Measurements from ENCODE around the gene LYRM1. TPM values are rescaled to one million over a fixed set of nuclear protein-coding genes. Genes with fewer than 3 reads are reported as not detected.
A peak's percentile ranks its signal among the peaks of the same experiment; 100 is the strongest.

The LYRM1 gene
- total RNA-seq, 2 donors from 2014 or later: 13.1 to 16.8 TPM

- no peaks in the 10 kb centered on the region for H3K9me3 ChIP-seq (ENCODE audit: control insufficient read depth, low read length)
- Mint-ChIP-seq H3K4me3 (no peak overlapping the region), H3K27ac (no peak overlapping the region)
Measured at GRCh38 chr16:20867585-20867984, 33.0 kb upstream of the LYRM1 start.

DNA sequence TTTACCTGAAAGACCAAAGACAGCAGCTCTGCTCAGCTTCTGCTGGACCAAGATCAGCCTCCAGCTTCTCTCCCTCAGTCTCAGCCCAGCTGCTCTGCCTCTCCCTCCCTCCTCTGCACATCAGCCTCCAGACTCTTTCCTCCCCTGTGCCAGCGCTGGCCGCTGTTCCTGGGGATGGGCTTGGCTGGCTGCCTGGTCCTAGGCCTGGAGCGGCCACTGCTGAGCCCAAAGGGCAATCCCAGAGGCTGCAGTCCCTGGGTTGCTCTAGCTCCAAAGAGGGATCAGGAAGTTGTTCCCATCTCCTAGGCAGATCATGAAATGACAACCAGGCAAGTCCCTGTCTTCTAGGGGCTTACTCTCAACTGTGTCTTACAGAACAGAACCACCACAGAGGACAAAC, 31.7 kb upstream of the LYRM1 start:
- H3K4me1 Mint-ChIP-seq: peaks cover 54% of the 10 kb centered on the region
- H3K36me3 ChIP-seq (ENCODE audit: control insufficient read depth, insufficient read depth, low read length): peaks cover 5% of the 10 kb centered on the region
- TF ChIP-seq, protein P1, sequence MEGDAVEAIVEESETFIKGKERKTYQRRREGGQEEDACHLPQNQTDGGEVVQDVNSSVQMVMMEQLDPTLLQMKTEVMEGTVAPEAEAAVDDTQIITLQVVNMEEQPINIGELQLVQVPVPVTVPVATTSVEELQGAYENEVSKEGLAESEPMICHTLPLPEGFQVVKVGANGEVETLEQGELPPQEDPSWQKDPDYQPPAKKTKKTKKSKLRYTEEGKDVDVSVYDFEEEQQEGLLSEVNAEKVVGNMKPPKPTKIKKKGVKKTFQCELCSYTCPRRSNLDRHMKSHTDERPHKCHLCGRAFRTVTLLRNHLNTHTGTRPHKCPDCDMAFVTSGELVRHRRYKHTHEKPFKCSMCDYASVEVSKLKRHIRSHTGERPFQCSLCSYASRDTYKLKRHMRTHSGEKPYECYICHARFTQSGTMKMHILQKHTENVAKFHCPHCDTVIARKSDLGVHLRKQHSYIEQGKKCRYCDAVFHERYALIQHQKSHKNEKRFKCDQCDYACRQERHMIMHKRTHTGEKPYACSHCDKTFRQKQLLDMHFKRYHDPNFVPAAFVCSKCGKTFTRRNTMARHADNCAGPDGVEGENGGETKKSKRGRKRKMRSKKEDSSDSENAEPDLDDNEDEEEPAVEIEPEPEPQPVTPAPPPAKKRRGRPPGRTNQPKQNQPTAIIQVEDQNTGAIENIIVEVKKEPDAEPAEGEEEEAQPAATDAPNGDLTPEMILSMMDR (conservative IDR thresholded peaks at IDR 0.05): no peak
- no peaks in the 10 kb centered on the region for H3K9me3 ChIP-seq (ENCODE audit: control insufficient read depth, low read length)
- H3K27ac ChIP-seq (ENCODE audit: low read depth, low read length): no peak overlapping the region
- 0 to 61% methylated on average over 1 to 3 of the region's 3 CpGs for WGBS, 2 experiments (ENCODE audit: insufficient coverage in 1 of 2, insufficient read length in 1 of 2)
- no peaks in the 10 kb centered on the region for H3K27me3 ChIP-seq (ENCODE audit: control insufficient read depth, insufficient read depth, low read length, poor library complexity, severe bottlenecking)
- no peak overlapping the region for H3K4me3 ChIP-seq (ENCODE audit: low read length)
- no peak overlapping the region for H3K4me3 Mint-ChIP-seq
- peak; percentile 55 for DNase-seq
- H3K9ac ChIP-seq (ENCODE audit: extremely low read depth, low read length, poor library complexity, severe bottlenecking): no peak overlapping the region
- no peaks in the 10 kb centered on the region for H3K9me3 Mint-ChIP-seq
- peaks cover 27% of the 10 kb centered on the region for H3K4me1 ChIP-seq (ENCODE audit: control insufficient read depth, insufficient read depth, low read length)
- H3K27ac Mint-ChIP-seq: peak overlapping the region; percentile 9
- H3K36me3 Mint-ChIP-seq (ENCODE audit: low read depth): peaks cover 4% of the 10 kb centered on the region
- no peaks in the 10 kb centered on the region for H3K27me3 Mint-ChIP-seq (ENCODE audit: insufficient read depth)

More at GRCh38 chr16:20867585-20867984, 33.0 kb upstream of the LYRM1 start:
- H3K4me3 ChIP-seq (ENCODE audit: low read length): no peak overlapping the region
- Mint-ChIP-seq H3K27me3 (ENCODE audit: insufficient read depth) (no peaks in the 10 kb centered on the region), H3K36me3 (ENCODE audit: low read depth) (peaks cover 7% of the 10 kb centered on the region), H3K4me1 (peaks cover 44% of the 10 kb centered on the region), H3K9me3 (no peaks in the 10 kb centered on the region)
- WGBS, 2 experiments (ENCODE audit: insufficient coverage in 1 of 2, insufficient read length in 1 of 2): 80 to 89% methylated on average over 2 of the region's 2 CpGs
- peaks cover 22% of the 10 kb centered on the region for H3K4me1 ChIP-seq (ENCODE audit: control insufficient read depth, insufficient read depth, low read length)
- DNase-seq: no peak
- H3K9ac ChIP-seq (ENCODE audit: extremely low read depth, low read length, poor library complexity, severe bottlenecking): no peak overlapping the region
- no peaks in the 10 kb centered on the region for H3K27me3 ChIP-seq (ENCODE audit: control insufficient read depth, insufficient read depth, low read length, poor library complexity, severe bottlenecking)
- H3K27ac ChIP-seq (ENCODE audit: low read depth, low read length): no peak overlapping the region
- H3K36me3 ChIP-seq (ENCODE audit: control insufficient read depth, insufficient read depth, low read length): peaks cover 6% of the 10 kb centered on the region
- TF ChIP-seq, protein P1 (conservative IDR thresholded peaks at IDR 0.05): no peak

- no peak overlapping the region for H3K27ac Mint-ChIP-seq
- TF ChIP-seq, protein P1 (conservative IDR thresholded peaks at IDR 0.05): no peak
Measured at GRCh38 chr16:20870122-20870820, 30.3 kb upstream of the LYRM1 start.

More at GRCh38 chr16:20870122-20870820, 30.3 kb upstream of the LYRM1 start:
- Histone ChIP-seq H3K4me1 (ENCODE audit: control insufficient read depth, insufficient read depth, low read length) (peaks cover 35% of the 10 kb centered on the region), H3K9ac (ENCODE audit: extremely low read depth, low read length, poor library complexity, severe bottlenecking) (no peak overlapping the region), H3K36me3 (ENCODE audit: control insufficient read depth, insufficient read depth, low read length) (peaks cover 4% of the 10 kb centered on the region), H3K9me3 (ENCODE audit: control insufficient read depth, low read length) (no peaks in the 10 kb centered on the region), H3K27me3 (ENCODE audit: control insufficient read depth, insufficient read depth, low read length, poor library complexity, severe bottlenecking) (no peaks in the 10 kb centered on the region), H3K27ac (ENCODE audit: low read depth, low read length) (no peak overlapping the region), H3K4me3 (ENCODE audit: low read length) (no peak overlapping the region)
- H3K4me1 Mint-ChIP-seq: peaks cover 66% of the 10 kb centered on the region
- DNase-seq: no peak
- H3K9me3 Mint-ChIP-seq: no peaks in the 10 kb centered on the region
- WGBS, 2 experiments (ENCODE audit: insufficient coverage in 1 of 2, insufficient read length in 1 of 2): 85 to 91% methylated on average over 1 to 2 of the region's 2 CpGs
- no peaks in the 10 kb centered on the region for H3K36me3 Mint-ChIP-seq (ENCODE audit: low read depth)
- no peaks in the 10 kb centered on the region for H3K27me3 Mint-ChIP-seq (ENCODE audit: insufficient read depth)
- no peak overlapping the region for H3K4me3 Mint-ChIP-seq

All from endodermal cell (in vitro differentiated cells).